ENCODE results near the gene ARHGEF3.

- TF ChIP-seq, protein P1, sequence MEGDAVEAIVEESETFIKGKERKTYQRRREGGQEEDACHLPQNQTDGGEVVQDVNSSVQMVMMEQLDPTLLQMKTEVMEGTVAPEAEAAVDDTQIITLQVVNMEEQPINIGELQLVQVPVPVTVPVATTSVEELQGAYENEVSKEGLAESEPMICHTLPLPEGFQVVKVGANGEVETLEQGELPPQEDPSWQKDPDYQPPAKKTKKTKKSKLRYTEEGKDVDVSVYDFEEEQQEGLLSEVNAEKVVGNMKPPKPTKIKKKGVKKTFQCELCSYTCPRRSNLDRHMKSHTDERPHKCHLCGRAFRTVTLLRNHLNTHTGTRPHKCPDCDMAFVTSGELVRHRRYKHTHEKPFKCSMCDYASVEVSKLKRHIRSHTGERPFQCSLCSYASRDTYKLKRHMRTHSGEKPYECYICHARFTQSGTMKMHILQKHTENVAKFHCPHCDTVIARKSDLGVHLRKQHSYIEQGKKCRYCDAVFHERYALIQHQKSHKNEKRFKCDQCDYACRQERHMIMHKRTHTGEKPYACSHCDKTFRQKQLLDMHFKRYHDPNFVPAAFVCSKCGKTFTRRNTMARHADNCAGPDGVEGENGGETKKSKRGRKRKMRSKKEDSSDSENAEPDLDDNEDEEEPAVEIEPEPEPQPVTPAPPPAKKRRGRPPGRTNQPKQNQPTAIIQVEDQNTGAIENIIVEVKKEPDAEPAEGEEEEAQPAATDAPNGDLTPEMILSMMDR (IDR thresholded peaks at IDR 0.05; ENCODE audit: low read depth, low read length), result 0 out of 2 replicates have a peak, but pooled peaks have one; percentile 8
- TF ChIP-seq EZH2phosphoT487 (IDR thresholded peaks at IDR 0.05; ENCODE audit: low read depth), result no peak
Observed at GRCh38 chr3:56800832-56801661, 702 bp downstream of the ARHGEF3 start.

Measured in OCI-LY3 (cell line).